RKO (cell line): ENCODE results near the gene METRNL.

ENCODE experiments used
- DNase-seq: peaks from one replicate; pipeline ENCODE4 v3.0.0-alpha.2; 2016; ENCODE audit warnings: low spot score

METRNL gene

GRCh38 chr17:83067718-83068261 lies 11.6 kb upstream of the METRNL start:
- peak; percentile 35 for DNase-seq

GRCh38 chr17:83068641-83069570 lies 10.5 kb upstream of the METRNL start:
- no peak for DNase-seq

- no peak for DNase-seq
These were observed 9.9 kb upstream of the METRNL start for GRCh38 chr17:83069571-83069906.

GRCh38 chr17:83069931-83070742 lies 9.3 kb upstream of the METRNL start:
- no peak for DNase-seq

- DNase-seq, result no peak
These were observed 8.5 kb upstream of the METRNL start for GRCh38 chr17:83070800-83071341.

- DNase-seq, result no peak
These were observed 8.0 kb upstream of the METRNL start for GRCh38 chr17:83071365-83071764.

- no peak for DNase-seq
These were observed 7.3 kb upstream of the METRNL start for GRCh38 chr17:83071966-83072562.

GRCh38 chr17:83072600-83073358 lies 6.6 kb upstream of the METRNL start:
- no peak for DNase-seq

GRCh38 chr17:83073389-83074063 lies 5.9 kb upstream of the METRNL start:
- DNase-seq, result no peak

GRCh38 chr17:83074486-83075223 lies 4.8 kb upstream of the METRNL start:
- no peak for DNase-seq

- DNase-seq, result peak; percentile 25
These were observed 4.0 kb upstream of the METRNL start for GRCh38 chr17:83075270-83075880.

GRCh38 chr17:83076938-83077337 lies 2.5 kb upstream of the METRNL start:
- DNase-seq, result peak; percentile 39

- DNase-seq, result no peak
These were observed 2.0 kb upstream of the METRNL start for GRCh38 chr17:83077411-83077810.

GRCh38 chr17:83077939-83078338 lies 1.5 kb upstream of the METRNL start:
- DNase-seq, result no peak

GRCh38 chr17:83078378-83079351 lies 744 bp upstream of the METRNL start:
- no peak for DNase-seq

GRCh38 chr17:83079766-83080578 lies 563 bp downstream of the METRNL start:
- DNase-seq, result no peak

- DNase-seq, result peak; percentile 14
These were observed 1.1 kb downstream of the METRNL start for GRCh38 chr17:83080579-83080857.
